HG03095 (cell line): ENCODE results near the gene RSAD1.
"Not testable (repeated sequence)": the region's sequence is repeated elsewhere in the genome, so short reads cannot be mapped to it uniquely, and the experiment has no call there.

Source experiments
- ATAC-seq: cut with Tn5 transposase; IDR thresholded peaks from one replicate; pipeline ENCODE4 v1.9.1; 2021; ENCODE audit warnings: moderate library complexity; ENCODE audit not compliant: unreplicated experiment

The RSAD1 gene

GRCh38 chr17:50471009-50471905, 7.4 kb upstream of the RSAD1 start:
- ATAC-seq: no peak

- no peak for ATAC-seq
Measured at GRCh38 chr17:50472286-50472685, 6.4 kb upstream of the RSAD1 start.

- ATAC-seq: not testable (repeated sequence)
Measured at GRCh38 chr17:50472761-50473161, 5.9 kb upstream of the RSAD1 start.

GRCh38 chr17:50473901-50474300, 4.8 kb upstream of the RSAD1 start:
- no peak for ATAC-seq

GRCh38 chr17:50474523-50474922, 4.1 kb upstream of the RSAD1 start:
- no peak for ATAC-seq

- ATAC-seq: no peak
Measured at GRCh38 chr17:50475362-50475761, 3.3 kb upstream of the RSAD1 start.

GRCh38 chr17:50475775-50476544, 2.7 kb upstream of the RSAD1 start:
- not testable (repeated sequence) for ATAC-seq

GRCh38 chr17:50476545-50477315, 1.9 kb upstream of the RSAD1 start:
- ATAC-seq: no peak

- no peak for ATAC-seq
Measured at GRCh38 chr17:50477976-50478375, 684 bp upstream of the RSAD1 start.

- ATAC-seq: no peak
Measured at GRCh38 chr17:50479522-50480141, 972 bp downstream of the RSAD1 start.

- no peak for ATAC-seq
Measured at GRCh38 chr17:50480142-50480764, 1.6 kb downstream of the RSAD1 start.

- ATAC-seq: no peak
Measured at GRCh38 chr17:50480854-50481490, 2.3 kb downstream of the RSAD1 start.

- ATAC-seq: no peak
Measured at GRCh38 chr17:50481648-50482047, 3.0 kb downstream of the RSAD1 start.

- no peak for ATAC-seq
Measured at GRCh38 chr17:50482110-50482509, 3.5 kb downstream of the RSAD1 start.

GRCh38 chr17:50482516-50482915, 3.9 kb downstream of the RSAD1 start:
- ATAC-seq: no peak

- ATAC-seq: no peak
Measured at GRCh38 chr17:50483266-50483665, 4.6 kb downstream of the RSAD1 start.

- no peak for ATAC-seq
Measured at GRCh38 chr17:50484386-50485155, 5.9 kb downstream of the RSAD1 start.

GRCh38 chr17:50487213-50488096, 8.8 kb downstream of the RSAD1 start:
- no peak for ATAC-seq
